Loucy (cell line): Measurements from ENCODE around the gene PTPRA.

Experiments used
- EZH2phosphoT487 ChIP-seq: fragments of 200-600 bp; IDR thresholded peaks from 2 replicates; pipeline ENCODE4 v1.6.1; 2018; ENCODE audit warnings: antibody characterized with exemption, mild to moderate bottlenecking, moderate library complexity, borderline replicate concordance
- TF ChIP-seq, protein P1 (sequence below): fragments of 200-600 bp; sonication (generic); conservative IDR thresholded peaks from 2 replicates; pipeline ENCODE4 v1.5.1; 2014; ENCODE audit warnings: mild to moderate bottlenecking, antibody characterized with exemption, low read length

DNA sequence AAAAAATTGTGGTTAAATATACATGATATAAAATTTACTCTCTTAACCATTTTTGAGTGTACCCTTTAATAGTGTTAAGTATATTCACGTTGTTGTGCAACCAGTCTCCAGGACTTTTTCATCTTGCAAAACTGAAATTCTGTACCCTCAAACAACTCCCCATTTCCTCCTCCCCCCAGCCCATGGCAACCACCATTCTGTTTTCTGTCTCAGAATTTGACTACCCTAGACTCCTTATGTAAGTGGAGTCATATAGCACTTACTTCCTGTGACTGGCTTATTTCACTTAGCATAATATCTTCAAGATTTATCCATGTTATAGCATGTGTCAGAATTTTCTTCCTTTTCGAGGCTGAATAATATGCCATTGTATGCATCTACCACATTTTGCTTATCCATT is 27.7 kb upstream of the PTPRA start:
- no peak for TF ChIP-seq EZH2phosphoT487
- TF ChIP-seq, protein P1, sequence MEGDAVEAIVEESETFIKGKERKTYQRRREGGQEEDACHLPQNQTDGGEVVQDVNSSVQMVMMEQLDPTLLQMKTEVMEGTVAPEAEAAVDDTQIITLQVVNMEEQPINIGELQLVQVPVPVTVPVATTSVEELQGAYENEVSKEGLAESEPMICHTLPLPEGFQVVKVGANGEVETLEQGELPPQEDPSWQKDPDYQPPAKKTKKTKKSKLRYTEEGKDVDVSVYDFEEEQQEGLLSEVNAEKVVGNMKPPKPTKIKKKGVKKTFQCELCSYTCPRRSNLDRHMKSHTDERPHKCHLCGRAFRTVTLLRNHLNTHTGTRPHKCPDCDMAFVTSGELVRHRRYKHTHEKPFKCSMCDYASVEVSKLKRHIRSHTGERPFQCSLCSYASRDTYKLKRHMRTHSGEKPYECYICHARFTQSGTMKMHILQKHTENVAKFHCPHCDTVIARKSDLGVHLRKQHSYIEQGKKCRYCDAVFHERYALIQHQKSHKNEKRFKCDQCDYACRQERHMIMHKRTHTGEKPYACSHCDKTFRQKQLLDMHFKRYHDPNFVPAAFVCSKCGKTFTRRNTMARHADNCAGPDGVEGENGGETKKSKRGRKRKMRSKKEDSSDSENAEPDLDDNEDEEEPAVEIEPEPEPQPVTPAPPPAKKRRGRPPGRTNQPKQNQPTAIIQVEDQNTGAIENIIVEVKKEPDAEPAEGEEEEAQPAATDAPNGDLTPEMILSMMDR: no peak
